Measurements from ENCODE around the gene LEAP2. TPM values are rescaled to one million over a fixed set of nuclear protein-coding genes. Genes with fewer than 3 reads are reported as not detected.
A peak's percentile ranks its signal among the peaks of the same experiment; 100 is the strongest.

Gene LEAP2
- total and polyA plus RNA-seq, 3 experiments from 2014 or later = 0.93 to 3.6 (median 2.7) TPM

DNA sequence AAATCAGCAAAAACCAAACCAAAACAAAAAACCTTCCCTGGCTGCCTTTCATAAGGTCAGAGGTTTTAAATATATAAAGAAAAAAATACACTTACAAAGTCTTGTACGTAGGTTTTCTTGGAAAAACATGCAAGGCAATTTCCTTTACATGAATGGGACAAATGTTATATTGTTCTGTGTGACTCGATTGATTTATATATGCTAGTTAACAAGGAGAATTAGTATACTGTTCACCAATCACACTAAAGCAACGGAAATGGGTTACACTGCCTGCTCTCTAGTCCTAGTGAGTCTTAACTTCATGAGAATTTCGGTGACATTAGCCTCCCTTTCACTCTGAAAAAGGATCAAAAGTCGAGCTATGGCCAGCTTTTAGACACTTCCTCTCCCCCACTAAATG lies 12.7 kb upstream of the LEAP2 start:
- H3K4me1 Mint-ChIP-seq = peaks cover 5 to 6% (median 5%) of the 10 kb centered on the region in 3 donors
- CTCF ChIA-PET = interaction anchor here (0.9 kb wide), 1 partner anchor 31 kb away, joined by 4 read pairs; the partner anchor contains the start of gene SHROOM1

GRCh38 chr5:132865668-132866341 lies 7.7 kb upstream of the LEAP2 start:
- POLR2A ChIA-PET = interaction anchor here (0.6 to 2.4 kb wide), 3 partner anchors 98 to 186 kb away, joined by 3 to 9 read pairs (median 4); partner anchors contain the start of genes HSPA4 and KIF3A
- H3K9me3 ChIP-seq (ENCODE audit: low read length) = no peaks in the 10 kb centered on the region
- no peak for DNase-seq

More for the DNA sequence above, 12.7 kb upstream of the LEAP2 start:
- H3K27me3 Mint-ChIP-seq = peaks cover 3 to 9% of the 10 kb centered on the region in 2 donors
- Histone ChIP-seq H3K4me1 (ENCODE audit: insufficient read depth, low read length) (peaks cover 5% of the 10 kb centered on the region), H3K4me3 (ENCODE audit: low read length) (no peak overlapping the region), H3K9me3 (ENCODE audit: low read length) (no peaks in the 10 kb centered on the region), H3K27ac (ENCODE audit: low read depth, low read length) (no peak overlapping the region), H3K36me3 (ENCODE audit: insufficient read depth, low read length) (no peaks in the 10 kb centered on the region), H3K27me3 (ENCODE audit: insufficient read depth, low read length, poor library complexity, severe bottlenecking) (no peaks in the 10 kb centered on the region)
- H3K4me3 Mint-ChIP-seq = no peak overlapping the region
- no peak overlapping the region for H3K27ac Mint-ChIP-seq
- H3K9me3 Mint-ChIP-seq = no peaks in the 10 kb centered on the region
- no peak for DNase-seq
- POLR2A ChIA-PET = interaction anchor here (0.5 kb wide), 1 partner anchor 19 kb away, joined by 3 read pairs; no protein-coding TSS in a partner anchor
- H3K36me3 Mint-ChIP-seq = peaks cover 0 to 4% (median 0%) of the 10 kb centered on the region in 3 donors

GRCh38 chr5:132866342-132867045 lies 7.0 kb upstream of the LEAP2 start, which contains the start of the genes GDF9 and UQCRQ:
GDF9 (minus strand) TSS chr5:132866469; CDS start chr5:132864533, 1,936 bp downstream.
UQCRQ (plus strand) TSS chr5:132866642; CDS start chr5:132866882, 240 bp downstream.
- Mint-ChIP-seq H3K4me3 (peak within 1 kb of the TSS; percentile 90 to 100 (median 99)), H3K27me3 (peaks cover 0 to 2% of the 10 kb centered on the region in 2 donors), H3K36me3 (peaks cover 0 to 41% (median 3%) of the 10 kb centered on the region in 3 donors), H3K9me3 (no peaks in the 10 kb centered on the region), H3K27ac (peak within 1 kb of the TSS; percentile 92 to 100 (median 100)), H3K4me1 (peaks cover 23 to 37% (median 35%) of the 10 kb centered on the region in 3 donors)
- Histone ChIP-seq H3K27me3 (ENCODE audit: insufficient read depth, low read length, poor library complexity, severe bottlenecking) (no peaks in the 10 kb centered on the region), H3K4me3 (ENCODE audit: low read length) (peak within 1 kb of the TSS; percentile 88), H3K36me3 (ENCODE audit: insufficient read depth, low read length) (no peaks in the 10 kb centered on the region), H3K9me3 (ENCODE audit: low read length) (no peaks in the 10 kb centered on the region), H3K27ac (ENCODE audit: low read depth, low read length) (peak within 1 kb of the TSS; percentile 96), H3K4me1 (ENCODE audit: insufficient read depth, low read length) (peaks cover 17% of the 10 kb centered on the region)
- CTCF ChIA-PET = interaction anchor here (0.7 to 1.5 kb wide), 6 partner anchors 16 to 480 kb away, joined by 3 to 4 read pairs (median 3); partner anchors contain the start of gene CCNI2
- POLR2A ChIA-PET = interaction anchor here (0.5 to 2.4 kb wide), 4 partner anchors 98 to 185 kb away, joined by 3 to 9 read pairs (median 4); partner anchors contain the start of genes HSPA4 and KIF3A
- DNase-seq = peak; percentile 87 to 97 (median 93)

More at GRCh38 chr5:132865668-132866341, 7.7 kb upstream of the LEAP2 start:
- Mint-ChIP-seq H3K9me3 (no peaks in the 10 kb centered on the region), H3K27me3 (peaks cover 0 to 2% of the 10 kb centered on the region in 2 donors), H3K36me3 (peaks cover 0 to 37% (median 3%) of the 10 kb centered on the region in 3 donors), H3K4me3 (peak overlapping the region; percentile 90 to 100 (median 99)), H3K4me1 (peaks cover 23 to 37% (median 35%) of the 10 kb centered on the region in 3 donors), H3K27ac (peak overlapping the region; percentile 92 to 100 (median 100))
- peaks cover 17% of the 10 kb centered on the region for H3K4me1 ChIP-seq (ENCODE audit: insufficient read depth, low read length)
- no peaks in the 10 kb centered on the region for H3K36me3 ChIP-seq (ENCODE audit: insufficient read depth, low read length)
- CTCF ChIA-PET = interaction anchor here (0.7 to 1.6 kb wide), 8 partner anchors 17 to 479 kb away, joined by 3 to 4 read pairs (median 3); partner anchors contain the start of gene CCNI2
- peak overlapping the region; percentile 88 for H3K4me3 ChIP-seq (ENCODE audit: low read length)
- H3K27me3 ChIP-seq (ENCODE audit: insufficient read depth, low read length, poor library complexity, severe bottlenecking) = no peaks in the 10 kb centered on the region
- H3K27ac ChIP-seq (ENCODE audit: low read depth, low read length) = peak overlapping the region; percentile 96

DNA sequence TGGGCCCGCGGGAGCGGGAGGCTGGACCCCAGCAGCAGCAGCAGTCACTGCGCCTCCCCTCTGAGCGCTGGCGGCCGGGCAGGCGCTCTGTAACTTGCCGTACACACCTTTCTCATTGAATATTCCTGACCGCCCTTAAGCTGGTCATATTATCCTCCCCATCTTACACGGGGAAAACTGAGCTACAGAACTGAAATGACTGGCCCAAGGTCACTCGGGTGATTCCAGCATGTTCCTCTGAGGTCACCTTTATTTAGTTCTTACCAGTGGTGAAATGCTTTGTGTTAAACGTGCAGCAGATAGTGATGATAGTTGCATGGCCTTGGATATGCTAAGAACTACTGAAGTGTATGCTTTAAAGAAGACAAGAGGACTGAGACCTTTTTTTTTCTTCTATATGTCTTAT lies 6.4 kb upstream of the LEAP2 start:
- H3K27me3 Mint-ChIP-seq = peaks cover 0 to 2% of the 10 kb centered on the region in 2 donors
- H3K4me1 Mint-ChIP-seq = peaks cover 23 to 37% (median 35%) of the 10 kb centered on the region in 3 donors
- no peak for DNase-seq
- H3K9me3 Mint-ChIP-seq = no peaks in the 10 kb centered on the region
- ChIA-PET CTCF (interaction anchor here (1.3 to 1.5 kb wide), 2 partner anchors 45 to 480 kb away, joined by 3 to 4 read pairs; no protein-coding TSS in a partner anchor), POLR2A (interaction anchor here (0.5 to 2.4 kb wide), 4 partner anchors 15 to 185 kb away, joined by 3 to 9 read pairs (median 5); partner anchors contain the start of gene HSPA4)
- peak overlapping the region; percentile 92 to 100 (median 100) for H3K27ac Mint-ChIP-seq
- H3K9me3 ChIP-seq (ENCODE audit: low read length) = no peaks in the 10 kb centered on the region
- H3K27me3 ChIP-seq (ENCODE audit: insufficient read depth, low read length, poor library complexity, severe bottlenecking) = no peaks in the 10 kb centered on the region
- no peaks in the 10 kb centered on the region for H3K36me3 ChIP-seq (ENCODE audit: insufficient read depth, low read length)
- peak overlapping the region; percentile 90 to 100 (median 99) for H3K4me3 Mint-ChIP-seq
- H3K27ac ChIP-seq (ENCODE audit: low read depth, low read length) = peak overlapping the region; percentile 96
- H3K4me1 ChIP-seq (ENCODE audit: insufficient read depth, low read length) = peaks cover 17% of the 10 kb centered on the region
- H3K4me3 ChIP-seq (ENCODE audit: low read length) = peak overlapping the region; percentile 88
- peaks cover 0 to 43% (median 3%) of the 10 kb centered on the region in 3 donors for H3K36me3 Mint-ChIP-seq

GRCh38 chr5:132868754-132869153 lies 4.7 kb upstream of the LEAP2 start:
- Mint-ChIP-seq H3K27me3 (peaks cover 0 to 2% of the 10 kb centered on the region in 2 donors), H3K9me3 (no peaks in the 10 kb centered on the region), H3K36me3 (peaks cover 0 to 52% (median 3%) of the 10 kb centered on the region in 3 donors), H3K4me3 (peak overlapping the region in 5 of 7 donors; percentile 32 to 99 (median 98)), H3K27ac (peak overlapping the region; percentile 50 to 100 (median 88)), H3K4me1 (peaks cover 26 to 37% (median 35%) of the 10 kb centered on the region in 3 donors)
- no peaks in the 10 kb centered on the region for H3K27me3 ChIP-seq (ENCODE audit: insufficient read depth, low read length, poor library complexity, severe bottlenecking)
- H3K36me3 ChIP-seq (ENCODE audit: insufficient read depth, low read length) = no peaks in the 10 kb centered on the region
- H3K9me3 ChIP-seq (ENCODE audit: low read length) = no peaks in the 10 kb centered on the region
- peaks cover 17% of the 10 kb centered on the region for H3K4me1 ChIP-seq (ENCODE audit: insufficient read depth, low read length)
- ChIA-PET CTCF (interaction anchor here (0.9 kb wide), 1 partner anchor 11 kb away, joined by 3 read pairs; no protein-coding TSS in a partner anchor), POLR2A (interaction anchor here (0.6 kb wide), 1 partner anchor 179 kb away, joined by 3 read pairs; no protein-coding TSS in a partner anchor)
- no peak for DNase-seq
- H3K4me3 ChIP-seq (ENCODE audit: low read length) = no peak overlapping the region
- no peak overlapping the region for H3K27ac ChIP-seq (ENCODE audit: low read depth, low read length)

GRCh38 chr5:132870801-132871200 lies 2.7 kb upstream of the LEAP2 start:
- Mint-ChIP-seq H3K9me3 (no peaks in the 10 kb centered on the region), H3K27ac (peak overlapping the region in 4 of 8 donors; percentile 48 to 76 (median 62))
- CTCF ChIA-PET = no interaction called here

More at GRCh38 chr5:132870801-132871200, 2.7 kb upstream of the LEAP2 start:
- Mint-ChIP-seq H3K27me3 (peaks cover 0 to 2% of the 10 kb centered on the region in 2 donors), H3K4me3 (no peak overlapping the region), H3K4me1 (peaks cover 21 to 30% (median 29%) of the 10 kb centered on the region in 3 donors), H3K36me3 (peaks cover 0 to 65% (median 3%) of the 10 kb centered on the region in 3 donors)
- Histone ChIP-seq H3K9me3 (ENCODE audit: low read length) (no peaks in the 10 kb centered on the region), H3K27me3 (ENCODE audit: insufficient read depth, low read length, poor library complexity, severe bottlenecking) (no peaks in the 10 kb centered on the region), H3K4me1 (ENCODE audit: insufficient read depth, low read length) (peaks cover 11% of the 10 kb centered on the region), H3K4me3 (ENCODE audit: low read length) (no peak overlapping the region), H3K27ac (ENCODE audit: low read depth, low read length) (no peak overlapping the region), H3K36me3 (ENCODE audit: insufficient read depth, low read length) (no peaks in the 10 kb centered on the region)
- no peak for DNase-seq
- POLR2A ChIA-PET = interaction anchor here (0.8 kb wide), 1 partner anchor 94 kb away, joined by 3 read pairs; no protein-coding TSS in a partner anchor
